K562 (cell line): ENCODE results near the gene SLC12A4. TPM values are rescaled to one million over a fixed set of nuclear protein-coding genes. Genes with fewer than 3 reads are reported as not detected.

Experiments
- CHD7 ChIP-seq: fragments of 200-600 bp; sonication (generic); IDR thresholded peaks from one replicate; pipeline ENCODE4 v1.6.1; 2012; ENCODE audit warnings: mild to moderate bottlenecking, low read depth, low read length, inconsistent platforms
- polyA plus RNA-seq, 8 experiments: library from polyadenylated mRNA; depleted of rRNA in 4 of 8; stranded (reverse) in 5 of 8; unstranded in 3 of 8; fragments of >200 nt; fragmentation: Nextera tagmentation in 2 of 8; fragmentation: Illumina TruSeq in 1 of 8; extraction: Ambion mirVana in 2 of 8; extraction: Trizol in 1 of 8; gene quantifications; 2 replicates each; pipeline versions ENCODE4 v1.2.1 to v1.2.3, GENCODE V29; 2011 to 2014; ENCODE audit warnings: inconsistent platforms in 1 of 8, missing spikeins in 1 of 8
- total RNA-seq, 7 experiments: library from RNA; depleted of rRNA in 6 of 7; stranded (reverse); fragments of >200 nt in 6 of 7; fragmentation: Illumina TruSeq in 2 of 7; extraction: Trizol in 2 of 7; gene quantifications; 2 replicates each; pipeline versions ENCODE4 v1.2.1 to v1.2.3, GENCODE V29; 2011 to 2021; ENCODE audit warnings: low replicate concordance in 1 of 7
- TF ChIP-seq, protein P1 (sequence below): fragments of 450-650 bp; IDR thresholded peaks from 2 replicates; pipeline ENCODE4 v1.6.1; 2016; ENCODE audit warnings: low read depth

The SLC12A4 gene
- total and polyA plus RNA-seq, 9 of the 15 experiments (the other 6 are each of a cell fraction or from before 2014, with no cell fraction given), result 0.75 to 43.5 (median 15.0) TPM

- TF ChIP-seq, protein P1, sequence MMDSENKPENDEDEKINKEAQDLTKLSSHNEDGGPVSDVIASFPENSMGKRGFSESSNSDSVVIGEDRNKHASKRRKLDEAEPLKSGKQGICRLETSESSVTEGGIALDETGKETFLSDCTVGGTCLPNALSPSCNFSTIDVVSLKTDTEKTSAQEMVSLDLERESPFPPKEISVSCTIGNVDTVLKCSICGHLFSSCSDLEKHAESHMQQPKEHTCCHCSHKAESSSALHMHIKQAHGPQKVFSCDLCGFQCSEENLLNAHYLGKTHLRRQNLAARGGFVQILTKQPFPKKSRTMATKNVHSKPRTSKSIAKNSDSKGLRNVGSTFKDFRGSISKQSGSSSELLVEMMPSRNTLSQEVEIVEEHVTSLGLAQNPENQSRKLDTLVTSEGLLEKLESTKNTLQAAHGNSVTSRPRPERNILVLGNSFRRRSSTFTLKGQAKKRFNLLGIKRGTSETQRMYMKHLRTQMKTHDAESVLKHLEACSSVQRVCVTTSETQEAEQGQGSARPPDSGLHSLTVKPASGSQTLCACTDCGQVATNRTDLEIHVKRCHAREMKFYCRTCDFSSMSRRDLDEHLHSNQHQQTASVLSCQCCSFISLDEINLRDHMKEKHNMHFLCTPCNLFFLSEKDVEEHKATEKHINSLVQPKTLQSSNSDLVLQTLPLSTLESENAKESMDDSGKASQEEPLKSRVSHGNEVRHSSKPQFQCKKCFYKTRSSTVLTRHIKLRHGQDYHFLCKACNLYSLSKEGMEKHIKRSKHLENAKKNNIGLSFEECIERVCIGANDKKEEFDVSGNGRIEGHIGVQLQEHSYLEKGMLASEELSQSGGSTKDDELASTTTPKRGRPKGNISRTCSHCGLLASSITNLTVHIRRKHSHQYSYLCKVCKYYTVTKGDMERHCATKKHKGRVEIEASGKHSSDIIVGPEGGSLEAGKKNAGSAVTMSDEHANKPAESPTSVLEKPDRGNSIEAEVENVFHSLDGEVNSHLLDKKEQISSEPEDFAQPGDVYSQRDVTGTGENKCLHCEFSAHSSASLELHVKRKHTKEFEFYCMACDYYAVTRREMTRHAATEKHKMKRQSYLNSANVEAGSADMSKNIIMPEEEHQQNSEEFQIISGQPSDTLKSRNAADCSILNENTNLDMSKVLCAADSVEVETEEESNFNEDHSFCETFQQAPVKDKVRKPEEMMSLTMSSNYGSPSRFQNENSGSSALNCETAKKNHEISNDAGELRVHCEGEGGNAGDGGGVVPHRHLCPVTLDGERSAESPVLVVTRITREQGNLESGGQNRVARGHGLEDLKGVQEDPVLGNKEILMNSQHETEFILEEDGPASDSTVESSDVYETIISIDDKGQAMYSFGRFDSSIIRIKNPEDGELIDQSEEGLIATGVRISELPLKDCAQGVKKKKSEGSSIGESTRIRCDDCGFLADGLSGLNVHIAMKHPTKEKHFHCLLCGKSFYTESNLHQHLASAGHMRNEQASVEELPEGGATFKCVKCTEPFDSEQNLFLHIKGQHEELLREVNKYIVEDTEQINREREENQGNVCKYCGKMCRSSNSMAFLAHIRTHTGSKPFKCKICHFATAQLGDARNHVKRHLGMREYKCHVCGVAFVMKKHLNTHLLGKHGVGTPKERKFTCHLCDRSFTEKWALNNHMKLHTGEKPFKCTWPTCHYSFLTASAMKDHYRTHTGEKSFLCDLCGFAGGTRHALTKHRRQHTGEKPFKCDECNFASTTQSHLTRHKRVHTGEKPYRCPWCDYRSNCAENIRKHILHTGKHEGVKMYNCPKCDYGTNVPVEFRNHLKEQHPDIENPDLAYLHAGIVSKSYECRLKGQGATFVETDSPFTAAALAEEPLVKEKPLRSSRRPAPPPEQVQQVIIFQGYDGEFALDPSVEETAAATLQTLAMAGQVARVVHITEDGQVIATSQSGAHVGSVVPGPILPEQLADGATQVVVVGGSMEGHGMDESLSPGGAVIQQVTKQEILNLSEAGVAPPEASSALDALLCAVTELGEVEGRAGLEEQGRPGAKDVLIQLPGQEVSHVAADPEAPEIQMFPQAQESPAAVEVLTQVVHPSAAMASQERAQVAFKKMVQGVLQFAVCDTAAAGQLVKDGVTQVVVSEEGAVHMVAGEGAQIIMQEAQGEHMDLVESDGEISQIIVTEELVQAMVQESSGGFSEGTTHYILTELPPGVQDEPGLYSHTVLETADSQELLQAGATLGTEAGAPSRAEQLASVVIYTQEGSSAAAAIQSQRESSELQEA, result no peak
- TF ChIP-seq CHD7, result no peak
These were observed 6.3 kb downstream of the SLC12A4 start (continued) for GRCh38 chr16:67962135-67962534.
